ENCODE measurements around the gene TMEM229B. TPM values are rescaled to one million over a fixed set of nuclear protein-coding genes. Genes with fewer than 3 reads are reported as not detected.

Gene TMEM229B
- total and polyA plus RNA-seq, 2 of the 4 experiments (the other 2 are of a cell fraction) = under 0.01 TPM; not detected in 1

DNA sequence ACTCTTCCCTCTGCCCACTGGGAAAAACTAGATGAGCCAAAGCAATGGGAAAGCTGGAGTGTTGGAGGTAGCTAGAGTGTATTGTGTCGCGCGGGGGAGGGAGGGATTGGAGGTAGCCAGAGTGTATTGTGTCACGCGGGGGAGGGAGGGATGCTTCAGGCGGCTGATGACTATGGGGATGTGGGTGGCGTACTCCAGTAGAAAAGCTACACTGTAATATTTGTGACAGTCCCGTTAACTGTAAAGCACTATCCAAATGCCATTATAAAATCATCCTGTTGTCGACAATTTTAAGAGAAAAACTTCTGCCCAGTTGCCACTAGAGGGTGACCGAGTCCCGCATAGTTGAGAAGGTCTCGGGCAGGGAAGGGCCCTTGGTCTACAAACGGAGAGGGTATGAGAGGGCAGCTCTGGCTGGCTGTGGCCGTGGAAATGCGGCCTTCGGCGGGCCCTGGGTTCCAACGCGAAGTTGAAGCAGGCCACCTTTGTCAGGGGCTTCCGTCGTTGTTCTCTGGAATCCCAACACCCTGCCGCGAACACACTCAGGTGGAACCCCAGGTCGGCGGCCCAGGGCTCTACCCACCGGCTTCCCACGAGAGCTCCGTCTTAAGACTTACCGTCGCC lies 61.4 kb downstream of the TMEM229B start:
- Histone ChIP-seq H2BK15ac (ENCODE audit: low read depth, low read length) (no peak overlapping the region), H2BK120ac (ENCODE audit: low read depth, low read length) (no peak overlapping the region), H3K56ac (ENCODE audit: extremely low read depth, insufficient read depth, low read length) (no peak overlapping the region), H3K27ac (ENCODE audit: insufficient read depth, low read length) (no peak overlapping the region), H2AFZ (replicated peaks; ENCODE audit: low read length, poor library complexity) (peak overlapping the region; percentile 82), H4K20me1 (ENCODE audit: insufficient read depth, low read length) (no peaks in the 10 kb centered on the region), H2BK20ac (ENCODE audit: low read depth, low read length) (no peak overlapping the region), H4K8ac (ENCODE audit: low read depth in 2 of 2, low read length in 2 of 2) (no peak overlapping the region), H4K91ac (ENCODE audit: insufficient read depth, low read depth, low read length) (no peak overlapping the region), H3K9ac (ENCODE audit: low read depth, low read length) (no peak overlapping the region), H3K79me1 (ENCODE audit: low read depth in 1 of 2, low read length in 2 of 2) (no peaks in the 10 kb centered on the region), H3K18ac (ENCODE audit: low read depth, low read length) (no peak overlapping the region), H3K23ac (ENCODE audit: low read depth, low read length) (no peak overlapping the region), H3K36me3 (ENCODE audit: control insufficient read depth, insufficient read depth, low read length) (no peaks in the 10 kb centered on the region), H4K5ac (ENCODE audit: low read depth, low read length) (no peak overlapping the region), H3K4me3 (ENCODE audit: insufficient read depth, low read depth, low read length) (no peak overlapping the region), H3K9me1 (ENCODE audit: insufficient read depth, low read length) (no peaks in the 10 kb centered on the region), H2AK9ac (replicated peaks; ENCODE audit: low read depth, low read length, poor library complexity) (peak overlapping the region; percentile 7), H3K14ac (replicated peaks; ENCODE audit: low read depth, low read length) (no peak overlapping the region), H3K4me2 (ENCODE audit: low read depth, low read length) (no peak overlapping the region), H3K4ac (ENCODE audit: low read depth, low read length) (no peak overlapping the region), H2BK5ac (ENCODE audit: low read depth, low read length, poor library complexity, severe bottlenecking) (no peak overlapping the region), H3K9me3 (ENCODE audit: control insufficient read depth, insufficient read depth, low read length) (no peaks in the 10 kb centered on the region), H2AK5ac (ENCODE audit: low read depth, low read length) (no peak overlapping the region), H3K27me3 (ENCODE audit: control insufficient read depth, insufficient read depth, low read length) (peaks cover 7% of the 10 kb centered on the region; the same call in 1 of the 2 replicates), H3K4me1 (ENCODE audit: control insufficient read depth, insufficient read depth, low read length) (no peaks in the 10 kb centered on the region)
- ATAC-seq (ENCODE audit: low read depth) (peak; percentile 95), DNase-seq (peak; percentile 76)
- TF ChIP-seq MAFK (IDR thresholded peaks at IDR 0.05; ENCODE audit: low read depth, low read length) = no peak
- TF ChIP-seq RAD21 (IDR thresholded peaks at IDR 0.05; ENCODE audit: low read length) = peak; percentile 86
- TF ChIP-seq CHD1 (IDR thresholded peaks at IDR 0.05; ENCODE audit: low read depth, low read length) = no peak
- TF ChIP-seq, protein P1, sequence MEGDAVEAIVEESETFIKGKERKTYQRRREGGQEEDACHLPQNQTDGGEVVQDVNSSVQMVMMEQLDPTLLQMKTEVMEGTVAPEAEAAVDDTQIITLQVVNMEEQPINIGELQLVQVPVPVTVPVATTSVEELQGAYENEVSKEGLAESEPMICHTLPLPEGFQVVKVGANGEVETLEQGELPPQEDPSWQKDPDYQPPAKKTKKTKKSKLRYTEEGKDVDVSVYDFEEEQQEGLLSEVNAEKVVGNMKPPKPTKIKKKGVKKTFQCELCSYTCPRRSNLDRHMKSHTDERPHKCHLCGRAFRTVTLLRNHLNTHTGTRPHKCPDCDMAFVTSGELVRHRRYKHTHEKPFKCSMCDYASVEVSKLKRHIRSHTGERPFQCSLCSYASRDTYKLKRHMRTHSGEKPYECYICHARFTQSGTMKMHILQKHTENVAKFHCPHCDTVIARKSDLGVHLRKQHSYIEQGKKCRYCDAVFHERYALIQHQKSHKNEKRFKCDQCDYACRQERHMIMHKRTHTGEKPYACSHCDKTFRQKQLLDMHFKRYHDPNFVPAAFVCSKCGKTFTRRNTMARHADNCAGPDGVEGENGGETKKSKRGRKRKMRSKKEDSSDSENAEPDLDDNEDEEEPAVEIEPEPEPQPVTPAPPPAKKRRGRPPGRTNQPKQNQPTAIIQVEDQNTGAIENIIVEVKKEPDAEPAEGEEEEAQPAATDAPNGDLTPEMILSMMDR (conservative IDR thresholded peaks at IDR 0.05; ENCODE audit: low read depth, low read length) = peak; percentile 85
- TF ChIP-seq CEBPB (IDR thresholded peaks at IDR 0.05; ENCODE audit: low read depth, low read length) = no peak
- peak; percentile 75 for TF ChIP-seq SMC3 (IDR thresholded peaks at IDR 0.05; ENCODE audit: low read depth, low read length)
- TF ChIP-seq RFX5 (IDR thresholded peaks at IDR 0.05; ENCODE audit: low read depth, low read length) = no peak
- TF ChIP-seq MAZ (IDR thresholded peaks at IDR 0.05; ENCODE audit: borderline replicate concordance, low read depth, low read length) = no peak
- in situ Hi-C loops (cut with MboI; ENCODE audit: low sequenced_read_pairs) (loop anchor here (5.0 to 25.0 kb wide), 2 partner anchors 140 to 285 kb away; partner anchors contain the start of gene RDH12), intact Hi-C loops (cut with micrococcal nuclease) (loop anchor here (1.0 kb wide), 3 partner anchors 144 to 277 kb away; no protein-coding TSS in a partner anchor), dilution Hi-C loops (cut with HindIII; ENCODE audit: low sequenced_read_pairs, unreplicated experiment) (no loop called here)
- ChIA-PET POLR2A (ENCODE audit: unreplicated experiment) (no interaction called here), CTCF (interaction anchor here (0.7 to 2.8 kb wide), 14 partner anchors 9 to 276 kb away, joined by 3 to 39 read pairs (median 3); partner anchors contain the start of gene PIGH)
- BruUV-seq (replicated peaks) = no TSS peak
- 25% methylated on average over 11 of the region's 30 CpGs; no CpG with 5 or more reads in 1 of the 2 experiments for WGBS, 2 experiments (ENCODE audit: extremely low coverage in 2 of 2, insufficient read length in 1 of 2)
